Mesendoderm (in vitro differentiated cells): ENCODE measurements around the gene HNRNPDL.

Experiments used
- DNase-seq: peaks from one replicate; pipeline ENCODE4 v3.0.0; 2013
- H2AK5ac ChIP-seq: 2 replicates; pipeline ENCODE4 v1.6.1; 2013; ENCODE audit warnings: low read length, inconsistent platforms
- H2BK120ac ChIP-seq: 2 replicates; pipeline ENCODE4 v1.6.1; 2013; ENCODE audit warnings: low read depth, mild to moderate bottlenecking, low read length, moderate library complexity, mixed read lengths
- H2BK15ac ChIP-seq: replicated peaks from 2 replicates; pipeline ENCODE4 v1.6.1; 2013; ENCODE audit warnings: low read depth, mild to moderate bottlenecking, moderate library complexity
- H2BK5ac ChIP-seq: 2 replicates; pipeline ENCODE4 v1.6.1; 2013; ENCODE audit warnings: low read length, inconsistent platforms
- H3K18ac ChIP-seq: 2 replicates; pipeline ENCODE4 v1.6.1; 2013; ENCODE audit warnings: mild to moderate bottlenecking, low read length, mixed read lengths
- H3K23ac ChIP-seq: one replicate; pipeline ENCODE4 v1.6.1; 2013; ENCODE audit warnings: low read length
- H3K27ac ChIP-seq: 2 replicates; pipeline ENCODE4 v1.5.1; 2013; ENCODE audit warnings: low read depth, mild to moderate bottlenecking, inconsistent platforms, low read length, moderate library complexity
- H3K27me3 ChIP-seq: 2 replicates; pipeline ENCODE4 v1.6.1; 2013; ENCODE audit warnings: low read length, control low read depth, mild to moderate bottlenecking, inconsistent platforms; ENCODE audit not compliant: insufficient read depth, poor library complexity
- H3K36me3 ChIP-seq: 2 replicates; pipeline ENCODE4 v1.6.1; 2013; ENCODE audit warnings: low read length, inconsistent platforms; ENCODE audit not compliant: control insufficient read depth, insufficient read depth
- H3K4ac ChIP-seq: one replicate; pipeline ENCODE4 v1.6.1; 2013; ENCODE audit warnings: low read depth, mild to moderate bottlenecking, low read length, moderate library complexity
- H3K4me1 ChIP-seq: 2 replicates; pipeline ENCODE4 v1.6.1; 2013; ENCODE audit warnings: low read depth, low read length, inconsistent platforms; ENCODE audit not compliant: control insufficient read depth
- H3K4me2 ChIP-seq: 2 replicates; pipeline ENCODE4 v1.6.1; 2013; ENCODE audit warnings: low read length
- H3K4me3 ChIP-seq: 2 replicates; pipeline ENCODE4 v1.5.1; 2013; ENCODE audit warnings: mild to moderate bottlenecking, low read length
- H3K56ac ChIP-seq: one replicate; pipeline ENCODE4 v1.6.1; 2013; ENCODE audit warnings: low read length
- H3K79me1 ChIP-seq: 2 replicates; pipeline ENCODE4 v1.6.1; 2013; ENCODE audit warnings: low read length, inconsistent platforms
- H3K79me2 ChIP-seq: 2 replicates; pipeline ENCODE4 v1.6.1; 2013; ENCODE audit warnings: mild to moderate bottlenecking, low read length; ENCODE audit not compliant: control insufficient read depth, insufficient read depth
- H3K9ac ChIP-seq: 2 replicates; pipeline ENCODE4 v1.6.1; 2013; ENCODE audit warnings: low read length, inconsistent platforms
- H4K5ac ChIP-seq: one replicate; pipeline ENCODE4 v1.6.1; 2013; ENCODE audit warnings: low read length
- H4K8ac ChIP-seq: one replicate; pipeline ENCODE4 v1.6.1; 2013; ENCODE audit warnings: low read depth, mild to moderate bottlenecking, control low read depth, low read length, moderate library complexity
- WGBS: extraction: QIAGEN DNeasy Blood & Tissue Kit; methylation state at CpG from one replicate; pipeline ENCODE4 v1.1.7; 2013; ENCODE audit warnings: low lambda C conversion rate, missing lambda C conversion rate; ENCODE audit not compliant: insufficient coverage; ENCODE audit errors: extremely low coverage; 5-methylcytosine and 5-hydroxymethylcytosine counted together

HNRNPDL gene

DNA sequence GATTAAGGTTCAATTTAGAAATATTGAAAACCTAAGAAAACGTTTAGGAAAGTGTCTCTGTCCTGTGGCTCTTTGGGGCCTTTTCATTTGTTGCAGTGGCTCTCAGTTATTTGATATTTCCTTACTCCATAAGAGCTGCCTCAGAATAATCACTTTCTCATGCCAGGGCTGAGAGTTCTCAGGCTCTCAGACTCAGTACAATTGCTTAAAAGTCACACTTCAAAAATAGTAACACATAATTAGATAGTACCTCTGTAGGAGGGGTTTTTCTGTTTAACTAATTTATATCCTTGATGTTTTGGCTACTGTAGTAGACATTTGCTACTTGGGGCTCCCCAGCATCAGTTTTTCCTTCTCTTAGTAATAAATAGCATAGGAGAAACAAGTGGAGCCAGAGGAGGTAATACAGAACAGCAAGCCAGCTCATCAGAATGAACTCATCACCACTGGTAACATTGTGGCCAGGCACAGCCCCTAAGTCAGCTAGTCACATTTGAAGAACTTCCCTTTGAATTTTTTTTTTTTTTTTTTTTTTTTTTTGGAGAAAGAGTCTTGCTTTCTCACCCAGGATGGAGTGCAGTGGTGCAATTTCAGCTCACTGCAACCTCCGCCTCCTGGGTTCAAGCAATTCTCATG lies 48.5 kb downstream of the HNRNPDL start:
- Histone ChIP-seq H3K36me3 (no peaks in the 10 kb centered on the region), H3K4me1 (no peaks in the 10 kb centered on the region), H3K4me3 (no peak overlapping the region), H3K4me2 (no peak overlapping the region), H3K79me2 (peaks cover 3% of the 10 kb centered on the region), H3K23ac (no peak overlapping the region), H3K4ac (no peak overlapping the region), H2AK5ac (no peak overlapping the region), H3K27ac (no peak overlapping the region), H2BK15ac (no peak overlapping the region), H4K5ac (no peak overlapping the region), H3K79me1 (peaks cover 5% of the 10 kb centered on the region), H2BK5ac (no peak overlapping the region), H3K9ac (no peak overlapping the region), H3K56ac (no peak overlapping the region), H3K18ac (no peak overlapping the region), H2BK120ac (no peak overlapping the region), H3K27me3 (no peaks in the 10 kb centered on the region), H4K8ac (no peak overlapping the region)
- no CpG with 5 or more reads among the region's 2 CpGs for WGBS
- no peak for DNase-seq

DNA sequence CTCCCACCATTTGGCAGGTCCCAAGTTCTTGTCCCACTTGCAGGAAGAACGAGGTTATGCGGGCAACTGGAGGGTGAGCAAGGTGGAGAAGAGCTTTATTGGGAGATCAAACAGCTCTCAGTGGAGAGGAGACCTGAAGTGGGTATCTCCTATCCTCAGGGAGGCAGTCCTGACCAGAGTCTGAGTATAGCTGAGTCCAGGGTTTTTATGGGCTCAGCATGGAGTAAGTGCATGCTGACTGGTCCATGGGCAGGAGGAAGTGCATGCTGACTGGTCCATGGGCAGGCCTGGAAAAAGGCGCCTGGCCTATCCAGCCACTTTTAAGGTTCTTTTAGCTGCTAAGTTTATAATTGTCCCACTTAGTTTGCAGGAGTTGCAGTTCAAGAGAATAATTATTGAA lies 49.0 kb downstream of the HNRNPDL start:
- Histone ChIP-seq H3K18ac (no peak overlapping the region), H4K8ac (no peak overlapping the region), H2BK15ac (no peak overlapping the region), H3K36me3 (no peaks in the 10 kb centered on the region), H3K9ac (no peak overlapping the region), H3K27me3 (no peaks in the 10 kb centered on the region), H3K4me3 (no peak overlapping the region), H3K79me2 (peaks cover 7% of the 10 kb centered on the region), H2AK5ac (no peak overlapping the region), H3K23ac (no peak overlapping the region), H4K5ac (no peak overlapping the region), H3K27ac (no peak overlapping the region), H3K56ac (no peak overlapping the region), H3K79me1 (peaks cover 6% of the 10 kb centered on the region), H3K4ac (no peak overlapping the region), H3K4me2 (no peak overlapping the region), H3K4me1 (peaks cover under 1% of the 10 kb centered on the region), H2BK5ac (no peak overlapping the region), H2BK120ac (no peak overlapping the region)
- DNase-seq, result peak; percentile 30
- WGBS, result no CpG with 5 or more reads among the region's 3 CpGs

DNA sequence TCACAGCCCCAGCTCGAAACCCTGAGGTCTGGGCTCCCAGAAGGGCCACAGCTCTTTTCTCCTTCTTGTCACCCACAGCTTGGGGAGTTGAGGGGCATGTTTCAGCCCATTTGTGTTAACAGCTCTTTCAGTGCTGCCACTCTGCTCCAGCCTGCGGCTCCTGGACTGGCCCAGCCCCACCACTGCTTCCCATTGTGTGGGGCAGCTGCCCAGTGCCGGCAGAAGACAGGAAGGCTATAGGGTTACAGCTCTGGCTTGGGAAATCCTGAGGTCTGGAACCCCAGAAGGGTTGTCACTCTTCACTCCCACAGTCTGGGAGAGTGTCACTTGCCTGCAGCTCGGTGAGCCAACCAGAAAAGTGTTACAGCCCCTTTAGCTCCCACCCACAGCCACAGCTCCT lies 49.4 kb downstream of the HNRNPDL start:
- H3K79me2 ChIP-seq, result peaks cover 11% of the 10 kb centered on the region
- no peaks in the 10 kb centered on the region for H3K36me3 ChIP-seq
- no peak overlapping the region for H2BK120ac ChIP-seq
- H3K9ac ChIP-seq, result no peak overlapping the region
- H3K27ac ChIP-seq, result no peak overlapping the region
- no peak overlapping the region for H3K23ac ChIP-seq
- no peak overlapping the region for H4K8ac ChIP-seq
- no peak overlapping the region for H3K4me3 ChIP-seq
- H3K4me2 ChIP-seq, result no peak overlapping the region
- no peaks in the 10 kb centered on the region for H3K27me3 ChIP-seq
- H3K18ac ChIP-seq, result no peak overlapping the region
- peaks cover 9% of the 10 kb centered on the region for H3K79me1 ChIP-seq
- H2BK15ac ChIP-seq, result no peak overlapping the region
- no peak overlapping the region for H4K5ac ChIP-seq
- H3K4me1 ChIP-seq, result peaks cover 4% of the 10 kb centered on the region
- DNase-seq, result no peak
- no CpG with 5 or more reads among the region's 4 CpGs for WGBS
- no peak overlapping the region for H3K56ac ChIP-seq
- H2BK5ac ChIP-seq, result no peak overlapping the region
- H2AK5ac ChIP-seq, result no peak overlapping the region
- H3K4ac ChIP-seq, result no peak overlapping the region

DNA sequence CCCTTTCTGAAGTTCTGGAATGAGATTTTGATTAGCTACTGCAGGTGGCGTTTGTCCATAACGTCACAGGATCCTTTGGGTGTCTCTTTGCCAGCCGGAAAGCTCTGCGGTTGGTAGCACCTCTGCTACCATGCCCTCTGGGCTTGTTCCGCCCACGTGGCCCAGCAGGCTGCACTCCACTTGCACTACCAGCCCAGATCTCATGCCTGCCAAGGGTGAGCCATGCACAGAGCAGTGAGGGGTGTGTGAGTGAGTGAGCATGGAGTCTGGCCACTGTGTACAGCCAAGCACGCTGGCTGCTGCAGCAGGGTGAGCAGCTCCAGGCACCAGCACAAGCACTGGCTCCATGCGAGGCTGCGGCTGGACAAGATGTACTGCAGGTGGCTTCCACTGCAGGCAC lies 49.9 kb downstream of the HNRNPDL start:
- Histone ChIP-seq H3K56ac (no peak overlapping the region), H2AK5ac (no peak overlapping the region), H3K4ac (no peak overlapping the region), H2BK120ac (no peak overlapping the region), H2BK5ac (no peak overlapping the region), H3K18ac (no peak overlapping the region), H4K5ac (no peak overlapping the region), H3K27me3 (no peaks in the 10 kb centered on the region), H2BK15ac (no peak overlapping the region), H3K23ac (no peak overlapping the region), H3K79me1 (peaks cover 9% of the 10 kb centered on the region), H3K79me2 (peaks cover 14% of the 10 kb centered on the region), H3K4me1 (peaks cover 4% of the 10 kb centered on the region), H3K4me2 (no peak overlapping the region), H3K4me3 (no peak overlapping the region), H4K8ac (no peak overlapping the region), H3K36me3 (no peaks in the 10 kb centered on the region), H3K9ac (no peak overlapping the region), H3K27ac (no peak overlapping the region)
- no peak for DNase-seq
- no CpG with 5 or more reads among the region's 9 CpGs for WGBS

DNA sequence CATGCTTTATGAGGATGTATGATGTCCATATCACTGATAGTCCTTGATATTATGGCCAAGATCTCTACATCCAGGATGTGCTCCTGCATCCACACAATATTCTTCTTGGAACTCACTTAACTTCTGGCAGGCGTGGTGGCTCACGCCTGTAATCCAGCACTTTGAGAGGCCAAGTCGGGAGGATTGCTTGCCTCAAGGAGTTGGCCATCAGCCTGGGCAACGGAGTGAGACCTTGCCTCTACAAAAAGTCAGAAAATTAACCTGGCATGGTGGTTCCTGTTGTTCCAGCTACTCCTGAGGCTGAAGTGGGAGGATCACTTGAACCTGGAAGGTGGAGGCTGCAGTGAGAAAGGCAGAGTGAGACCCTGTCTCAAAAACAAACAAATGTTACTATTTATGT lies 54.2 kb downstream of the HNRNPDL start:
- Histone ChIP-seq H3K23ac (no peak overlapping the region), H3K79me2 (peaks cover 44% of the 10 kb centered on the region), H3K4me3 (no peak overlapping the region), H4K5ac (no peak overlapping the region), H3K79me1 (peaks cover 9% of the 10 kb centered on the region), H2AK5ac (no peak overlapping the region), H2BK120ac (no peak overlapping the region), H3K18ac (no peak overlapping the region), H3K56ac (peak overlapping the region; percentile 64), H3K27me3 (no peaks in the 10 kb centered on the region), H2BK5ac (no peak overlapping the region), H4K8ac (no peak overlapping the region), H3K9ac (peak overlapping the region; percentile 45), H3K4ac (no peak overlapping the region), H3K4me2 (peak overlapping the region; percentile 34), H2BK15ac (no peak overlapping the region), H3K4me1 (peaks cover 4% of the 10 kb centered on the region), H3K27ac (no peak overlapping the region), H3K36me3 (no peaks in the 10 kb centered on the region)
- no CpG with 5 or more reads among the region's 4 CpGs for WGBS
- DNase-seq, result no peak
